Heart left ventricle (tissue), 16 donors: ENCODE measurements around the gene NEMP1. TPM values are rescaled to one million over a fixed set of nuclear protein-coding genes. Genes with fewer than 3 reads are reported as not detected.

ENCODE experiments used
- ATAC-seq, 4 donors: fragments of 200-7000 bp; cut with Tn5 transposase; one replicate each; pipeline ENCODE4 v1.9.1; 2020 to 2022; ENCODE audit warnings: moderate library complexity in 4 of 4, mild to moderate bottlenecking in 3 of 4, moderate number of reproducible peaks in 1 of 4
- DNase-seq, 5 donors: peaks; one replicate each; pipeline ENCODE4 v3.0.0-alpha.2; 2020
- H3K27ac ChIP-seq, 12 donors: fragments of 200-600 bp; sonication (generic) in 4 of 12; one replicate each; pipeline versions ENCODE4 v1.5.0 to v1.8.0; 2016 to 2022; ENCODE audit warnings: mild to moderate bottlenecking in 2 of 12
- H3K27me3 ChIP-seq, 9 donors: fragments of 200-600 bp; sonication (generic) in 2 of 9; one replicate each; pipeline versions ENCODE4 v1.5.1 to v1.8.0; 2016 to 2022; ENCODE audit warnings: mild to moderate bottlenecking in 3 of 9
- H3K36me3 ChIP-seq, 9 donors: fragments of 200-600 bp; sonication (generic) in 2 of 9; one replicate each; pipeline versions ENCODE4 v1.5.0 to v1.8.0; 2018 to 2022; ENCODE audit warnings: mild to moderate bottlenecking in 2 of 9
- H3K4me1 ChIP-seq, 12 donors: fragments of 200-600 bp; sonication (generic) in 4 of 12; one replicate each; pipeline versions ENCODE4 v1.5.0 to v1.8.0; 2016 to 2022; ENCODE audit warnings: mild to moderate bottlenecking in 3 of 12
- H3K4me3 ChIP-seq, 12 donors: fragments of 200-600 bp; sonication (generic) in 4 of 12; one replicate each; pipeline versions ENCODE4 v1.5.0 to v1.8.0; 2017 to 2022; ENCODE audit warnings: mild to moderate bottlenecking in 9 of 12, moderate library complexity in 4 of 12
- H3K9me3 ChIP-seq, 12 donors: fragments of 200-600 bp; sonication (generic) in 4 of 12; one replicate each; pipeline versions ENCODE4 v1.5.0 to v1.8.0; 2016 to 2022; ENCODE audit warnings: mild to moderate bottlenecking in 1 of 12
- CTCF ChIP-seq, 12 donors: fragments of 200-600 bp; sonication (generic) in 4 of 12; IDR thresholded peaks; one replicate each; pipeline versions ENCODE4 v1.5.0 to v1.8.0; 2018 to 2022; ENCODE audit warnings: antibody characterized with exemption in 12 of 12, mild to moderate bottlenecking in 5 of 12
- POLR2A ChIP-seq, 2 donors: fragments of 450-650 bp; IDR thresholded peaks; one replicate each; pipeline ENCODE4 v1.6.1; 2017; ENCODE audit warnings: antibody characterized with exemption in 2 of 2, mild to moderate bottlenecking in 2 of 2, moderate library complexity in 2 of 2
- WGBS, 4 donors: extraction: QIAGEN DNeasy Blood & Tissue Kit in 2 of 4; methylation state at CpG; one replicate each; pipeline versions ENCODE4 v1.1.5 to v1.1.7; 2013 to 2018; 5-methylcytosine and 5-hydroxymethylcytosine counted together
- intact Hi-C, 10 donors: fragments of 100-400 bp; cut with DNase I; formaldehyde crosslinking; loops; one replicate each; pipeline versions ENCODE4 v1.11.1 to v1.14.2; 2022
- polyA plus RNA-seq, 2 donors: library from polyadenylated mRNA; stranded (reverse); fragments of 200-250 nt; gene quantifications; one replicate each; pipeline ENCODE4 v1.2.3, GENCODE V29; 2013
- total RNA-seq, 9 donors: library from RNA; depleted of rRNA in 2 of 9; stranded (reverse); fragments of >200 nt in 2 of 9; fragmentation: NEBNext Ultra II Directional in 3 of 9; extraction: Animal tissue kit (Norgen Biotek cat#: 25700) in 3 of 9; gene quantifications; one replicate each; pipeline versions ENCODE4 v1.1.0 to v1.2.4, GENCODE V29; 2016 to 2023
- donor health status: ischemic (EF 13 %, LVEDD 7.1; RV severe dilation, severe dysfunction).
- donor health status: healthy with polysubstance abuse.
- donor health status: DM: no; HTN: yes; CAD: no.
- donor health status: DM: no; HTN: no; CAD: no.
- donor health status: ischemic (EF 25% LVEDD 6.9; RV normal size, moderate dysfunction).
- donor health status: ischemic (EF 25% LVEDD 5.7; RV mildly dilated, moderate dysfunction).
- donor health status: healthy.
- donor health status: DM: yes; HTN: yes; CAD: no.
- donor health status: ischemic (EF 35%, LVEDD 5.7; RV mildly dilated, moderate dysfunction).
- donor health status: nonischemic (EF 11% LVEDD 7.7; RV severe dilation, severe dysfunction).
- donor health status: DM: yes; HTN: yes; CAD: no.
- donor health status: PGD.
- donor health status: ischemic (EF 29% LVEDD 5.4; RV normal size, mild dysfunction).
- donor health status: nonischemic (EF 23%, LVEDD 6.1; RV moderate dilation, normal function).

Gene NEMP1
- total and polyA plus RNA-seq, 11 donors = 1.4 to 12.0 (median 3.5) TPM

GRCh38 chr12:57099766-57100165 lies 21.2 kb upstream of the NEMP1 start:
- peaks cover 0 to 96% (median 76%) of the 10 kb centered on the region in 9 donors for H3K36me3 ChIP-seq
- no peaks in the 10 kb centered on the region for H3K27me3 ChIP-seq
- H3K4me1 ChIP-seq = peaks cover 0 to 10% (median 0%) of the 10 kb centered on the region in 12 donors
- H3K9me3 ChIP-seq = no peaks in the 10 kb centered on the region
- H3K4me3 ChIP-seq = no peak overlapping the region
- ATAC-seq (no peak), DNase-seq (no peak)
- no peak overlapping the region for H3K27ac ChIP-seq
- WGBS, 4 donors = 81 to 85% (median 84%) methylated on average over 12 of the region's 12 CpGs
- no peak for TF ChIP-seq CTCF (IDR thresholded peaks at IDR 0.05)
- no peak for TF ChIP-seq POLR2A (IDR thresholded peaks at IDR 0.05)
- intact Hi-C loops = no loop called here

- 74 to 83% (median 79%) methylated on average over 11 of the region's 11 CpGs for WGBS, 4 donors
- DNase-seq (no peak), ATAC-seq (no peak)
- no peak for TF ChIP-seq POLR2A (IDR thresholded peaks at IDR 0.05)
- TF ChIP-seq CTCF (IDR thresholded peaks at IDR 0.05) = no peak
- intact Hi-C loops = no loop called here
- Histone ChIP-seq H3K27ac (no peak overlapping the region), H3K9me3 (no peaks in the 10 kb centered on the region), H3K27me3 (no peaks in the 10 kb centered on the region), H3K36me3 (peaks cover 0 to 96% (median 76%) of the 10 kb centered on the region in 9 donors), H3K4me1 (peaks cover 0 to 15% (median 3%) of the 10 kb centered on the region in 12 donors), H3K4me3 (no peak overlapping the region)
Observed at GRCh38 chr12:57099047-57099714, 20.6 kb upstream of the NEMP1 start.

GRCh38 chr12:57098546-57098945 lies 20.0 kb upstream of the NEMP1 start:
- TF ChIP-seq POLR2A (IDR thresholded peaks at IDR 0.05) = no peak
- TF ChIP-seq CTCF (IDR thresholded peaks at IDR 0.05) = no peak
- Histone ChIP-seq H3K4me3 (no peak overlapping the region), H3K36me3 (peaks cover 0 to 91% (median 72%) of the 10 kb centered on the region in 9 donors), H3K27me3 (no peaks in the 10 kb centered on the region), H3K9me3 (no peaks in the 10 kb centered on the region), H3K27ac (no peak overlapping the region), H3K4me1 (peaks cover 0 to 20% (median 6%) of the 10 kb centered on the region in 12 donors)
- intact Hi-C loops = no loop called here
- ATAC-seq (no peak), DNase-seq (no peak)
- WGBS, 4 donors = 90 to 94% (median 91%) methylated on average over 1 of the region's 1 CpG

GRCh38 chr12:57097554-57097835 lies 18.9 kb upstream of the NEMP1 start:
- Histone ChIP-seq H3K27me3 (no peaks in the 10 kb centered on the region), H3K4me3 (no peak overlapping the region), H3K27ac (no peak overlapping the region), H3K9me3 (no peaks in the 10 kb centered on the region), H3K36me3 (peaks cover 0 to 94% (median 80%) of the 10 kb centered on the region in 9 donors), H3K4me1 (peaks cover 0 to 30% (median 13%) of the 10 kb centered on the region in 12 donors)
- DNase-seq (no peak), ATAC-seq (no peak)
- TF ChIP-seq CTCF (IDR thresholded peaks at IDR 0.05) (no peak), POLR2A (IDR thresholded peaks at IDR 0.05) (no peak)
- intact Hi-C loops = no loop called here
- WGBS, 4 donors = 92 to 94% (median 93%) methylated on average over 8 of the region's 8 CpGs
